ENCODE data around the gene URGCP. TPM values are rescaled to one million over a fixed set of nuclear protein-coding genes. Genes with fewer than 3 reads are reported as not detected.

The URGCP gene
- total RNA-seq, 1 experiment from 2014 or later, result 30.7 TPM

DNA sequence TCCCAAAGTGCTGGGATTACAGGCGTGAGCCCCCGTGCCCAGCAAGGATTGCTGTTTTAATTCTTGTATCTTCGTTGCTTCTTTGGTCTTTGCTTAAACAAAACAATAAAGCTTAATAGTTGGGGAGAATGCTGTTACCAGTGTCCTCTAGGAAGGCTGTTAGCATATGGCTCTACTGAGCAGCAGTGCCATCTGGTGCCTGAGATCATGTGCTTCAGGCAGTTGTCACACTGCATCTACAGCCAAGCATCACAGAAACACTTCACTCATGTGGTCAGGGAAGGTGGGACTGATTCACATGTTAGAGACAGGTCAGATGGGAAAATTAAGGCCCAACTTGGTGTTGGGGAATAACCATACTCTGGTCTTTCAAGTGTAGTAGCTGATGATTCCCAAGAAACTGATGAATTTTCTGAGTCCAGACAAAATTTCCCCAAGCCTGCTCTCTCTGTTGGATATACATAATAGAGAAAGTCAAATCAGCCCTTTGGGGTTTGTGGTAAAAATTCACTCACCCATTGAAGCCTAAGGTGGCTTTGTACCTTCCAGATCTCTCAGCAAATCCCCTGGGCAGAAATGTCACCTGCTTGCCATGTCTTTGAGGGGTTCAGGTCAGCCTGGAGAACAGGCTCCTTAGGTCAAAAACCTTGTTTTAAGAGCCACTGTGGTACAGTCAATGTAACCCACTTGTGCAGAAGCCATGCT is 48.3 kb upstream of the URGCP start:
- Histone ChIP-seq H4K5ac (ENCODE audit: insufficient read length, low read depth, low read length) (no peak overlapping the region), H4K20me1 (ENCODE audit: control insufficient read depth, insufficient read depth, insufficient read length) (no peaks in the 10 kb centered on the region), H3K23me2 (ENCODE audit: insufficient read length, low read depth, low read length, poor library complexity, severe bottlenecking) (no peaks in the 10 kb centered on the region), H3K23ac (ENCODE audit: insufficient read length, low read depth, low read length) (no peak overlapping the region), H3K14ac (ENCODE audit: insufficient read depth, low read length) (no peak overlapping the region), H3T11ph (ENCODE audit: low read length) (no peak overlapping the region), H3K56ac (ENCODE audit: insufficient read length, low read depth, low read length) (no peak overlapping the region), H3K4me1 (ENCODE audit: insufficient read depth, low read length) (no peaks in the 10 kb centered on the region), H3K27ac (ENCODE audit: insufficient read length, low read depth, low read length) (no peak overlapping the region), H2AK5ac (ENCODE audit: insufficient read length, low read length) (no peak overlapping the region), H3K9ac (ENCODE audit: extremely low read depth, insufficient read length, low read length) (no peak overlapping the region), H3K4me2 (ENCODE audit: insufficient read depth, insufficient read length, low read length) (no peak overlapping the region), H3K79me1 (ENCODE audit: insufficient read depth, low read depth, low read length, poor library complexity, severe bottlenecking) (no peaks in the 10 kb centered on the region), H3K4ac (ENCODE audit: low read depth, low read length) (no peak overlapping the region), H2BK20ac (ENCODE audit: low read depth, low read length, poor library complexity, severe bottlenecking) (no peak overlapping the region), H2AFZ (ENCODE audit: low read length) (no peak overlapping the region), H2BK120ac (ENCODE audit: low read depth, low read length, poor library complexity, severe bottlenecking) (no peak overlapping the region), H3K9me3 (ENCODE audit: control insufficient read depth, low read depth, low read length) (no peaks in the 10 kb centered on the region), H3K79me2 (ENCODE audit: insufficient read depth, low read length) (no peaks in the 10 kb centered on the region), H2BK15ac (ENCODE audit: low read depth, low read length) (no peak overlapping the region), H2BK12ac (ENCODE audit: insufficient read length, low read depth, low read length) (no peak overlapping the region), H4K8ac (replicated peaks; ENCODE audit: insufficient read length, low read depth, low read length) (no peak overlapping the region), H2BK5ac (ENCODE audit: insufficient read length, low read length) (no peak overlapping the region), H3K18ac (ENCODE audit: insufficient read length, low read depth, low read length) (no peak overlapping the region), H4K91ac (ENCODE audit: insufficient read length, low read depth, low read length) (no peak overlapping the region), H3K27me3 (ENCODE audit: insufficient read depth, low read length) (no peaks in the 10 kb centered on the region)
- Mint-ChIP-seq H3K27me3 (ENCODE audit: low read depth) (no peaks in the 10 kb centered on the region), H3K4me1 (peaks cover 3 to 4% of the 10 kb centered on the region in 2 experiments; a peak in 3 of 4 replicates), H3K27ac (peak overlapping the region in 1 of 3 experiments; percentile 28; a peak in 1 of 7 replicates), H3K4me3 (no peak overlapping the region), H3K36me3 (ENCODE audit: insufficient read depth in 1 of 3, low read depth in 3 of 3) (peaks cover 1 to 4% (median 4%) of the 10 kb centered on the region in 3 experiments; a peak in 3 of 7 replicates), H3K9me3 (peaks cover 4 to 6% of the 10 kb centered on the region in 2 experiments; a peak in 3 of 5 replicates)
- TF ChIP-seq, protein P1, sequence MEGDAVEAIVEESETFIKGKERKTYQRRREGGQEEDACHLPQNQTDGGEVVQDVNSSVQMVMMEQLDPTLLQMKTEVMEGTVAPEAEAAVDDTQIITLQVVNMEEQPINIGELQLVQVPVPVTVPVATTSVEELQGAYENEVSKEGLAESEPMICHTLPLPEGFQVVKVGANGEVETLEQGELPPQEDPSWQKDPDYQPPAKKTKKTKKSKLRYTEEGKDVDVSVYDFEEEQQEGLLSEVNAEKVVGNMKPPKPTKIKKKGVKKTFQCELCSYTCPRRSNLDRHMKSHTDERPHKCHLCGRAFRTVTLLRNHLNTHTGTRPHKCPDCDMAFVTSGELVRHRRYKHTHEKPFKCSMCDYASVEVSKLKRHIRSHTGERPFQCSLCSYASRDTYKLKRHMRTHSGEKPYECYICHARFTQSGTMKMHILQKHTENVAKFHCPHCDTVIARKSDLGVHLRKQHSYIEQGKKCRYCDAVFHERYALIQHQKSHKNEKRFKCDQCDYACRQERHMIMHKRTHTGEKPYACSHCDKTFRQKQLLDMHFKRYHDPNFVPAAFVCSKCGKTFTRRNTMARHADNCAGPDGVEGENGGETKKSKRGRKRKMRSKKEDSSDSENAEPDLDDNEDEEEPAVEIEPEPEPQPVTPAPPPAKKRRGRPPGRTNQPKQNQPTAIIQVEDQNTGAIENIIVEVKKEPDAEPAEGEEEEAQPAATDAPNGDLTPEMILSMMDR (conservative IDR thresholded peaks at IDR 0.05), result peak; percentile 73
- DNase-seq, result peak; percentile 74
- no CpG with 5 or more reads among the region's 3 CpGs for WGBS (ENCODE audit: extremely low coverage, insufficient read length, low lambda C conversion rate)

Data from H9 (cell line).